A549 (cell line): ENCODE data around the gene KLF5. TPM values are rescaled to one million over a fixed set of nuclear protein-coding genes. Genes with fewer than 3 reads are reported as not detected.

ENCODE experiments used
- ATAC-seq, 2 experiments: fragments of 200-7000 bp in 1 of 2; fragments of >200 bp in 1 of 2; cut with Nextera tagmentation in 1 of 2; cut with Tn5 transposase in 1 of 2; 3 replicates each; pipeline versions ENCODE4 v1.8.0 to v1.9.1; 2018 to 2020; ENCODE audit warnings: mild to moderate bottlenecking in 1 of 2, moderate library complexity in 1 of 2
- CTCF ChIA-PET: fragments of 300-600 bp; sonication (Branson Sonifier 250); formaldehyde crosslinking; extraction: SDS; loops from one replicate; lab custom pipeline; 2021; ENCODE audit warnings: antibody characterized with exemption, inconsistent platforms; lab: Yijun Ruan, JAX
- POLR2A ChIA-PET: fragments of 350-600 bp; formaldehyde crosslinking; extraction: SDS; loops from one replicate; lab custom pipeline; 2021; ENCODE audit warnings: antibody characterized with exemption, inconsistent platforms; lab: Yijun Ruan, JAX
- DNase-seq, 2 experiments: peaks; one replicate each; pipeline versions ENCODE4 v3.0.0 to v3.0.0-alpha.2; 2011 to 2016; ENCODE audit warnings: low read depth in 1 of 2, low spot score in 1 of 2
- FAIRE-seq: peaks from 2 replicates; lab custom pipeline; 2011; peaks lifted over from hg19 to GRCh38; lab: Jason Lieb, UNC
- H3K27ac ChIP-seq, 2 experiments: fragments of >200 bp; sonication (Bioruptor Twin); formaldehyde crosslinking; 3 replicates each; pipeline ENCODE4 v1.5.1; 2016 to 2017
- H3K4me1 ChIP-seq: fragments of >200 bp; sonication (Bioruptor Twin); formaldehyde crosslinking; 3 replicates; pipeline ENCODE4 v1.6.1; 2016
- H3K4me2 ChIP-seq: fragments of >200 bp; sonication (Bioruptor Twin); formaldehyde crosslinking; 3 replicates; pipeline ENCODE4 v1.6.1; 2016
- H3K4me3 ChIP-seq: fragments of >200 bp; sonication (Bioruptor Twin); formaldehyde crosslinking; 3 replicates; pipeline ENCODE4 v1.5.1; 2016
- H3K9me3 ChIP-seq: fragments of >200 bp; sonication (Bioruptor Twin); formaldehyde crosslinking; 3 replicates; pipeline ENCODE4 v1.6.1; 2016
- BCL3 ChIP-seq: fragments of >200 bp; sonication (Bioruptor Twin); formaldehyde crosslinking; IDR thresholded peaks from 3 replicates; pipeline ENCODE4 v1.6.1; 2016
- CBX8 ChIP-seq: fragments of 200-600 bp; sonication (generic); IDR thresholded peaks from 2 replicates; pipeline ENCODE4 v1.6.1; 2016
- CHD4 ChIP-seq: fragments of 200-600 bp; sonication (generic); IDR thresholded peaks from 2 replicates; pipeline ENCODE4 v1.6.1; 2016; ENCODE audit warnings: antibody characterized with exemption, mild to moderate bottlenecking, borderline replicate concordance
- E2F6 ChIP-seq: IDR thresholded peaks from 2 replicates; pipeline ENCODE4 v1.6.1; 2012; ENCODE audit warnings: low read depth, borderline replicate concordance
- EHF ChIP-seq: fragments of 250-450 bp; sonication (Bioruptor Pico); IDR thresholded peaks from 2 replicates; pipeline ENCODE4 v1.5.0; 2020; ENCODE audit warnings: mild to moderate bottlenecking
- EHMT2 ChIP-seq: fragments of 200-600 bp; sonication (generic); IDR thresholded peaks from 2 replicates; pipeline ENCODE4 v1.6.1; 2016; ENCODE audit warnings: antibody characterized with exemption, low read depth, mild to moderate bottlenecking, moderate library complexity
- ELK1 ChIP-seq: fragments of 150-350 bp; IDR thresholded peaks from 2 replicates; pipeline ENCODE4 v1.6.1; 2014; ENCODE audit warnings: low read depth, mild to moderate bottlenecking, low read length
- EP300 ChIP-seq, 2 experiments: fragments of >200 bp; sonication (Bioruptor Twin); formaldehyde crosslinking; IDR thresholded peaks; 2 replicates in 1 of 2; 3 replicates in 1 of 2; pipeline ENCODE4 v1.6.1; 2016 to 2017
- ESRRA ChIP-seq: fragments of 150-350 bp; IDR thresholded peaks from 2 replicates; pipeline ENCODE4 v1.6.1; 2014; ENCODE audit warnings: mild to moderate bottlenecking, low read length, borderline replicate concordance
- FOSB ChIP-seq: fragments of 250-450 bp; sonication (Bioruptor Pico); IDR thresholded peaks from 2 replicates; pipeline ENCODE4 v1.5.0; 2020; ENCODE audit warnings: mild to moderate bottlenecking, moderate library complexity
- FOXS1 ChIP-seq: fragments of 250-450 bp; sonication (Bioruptor Pico); IDR thresholded peaks from 2 replicates; pipeline ENCODE4 v1.5.0; 2020; ENCODE audit warnings: mild to moderate bottlenecking, moderate library complexity
- GATA3 ChIP-seq: IDR thresholded peaks from 2 replicates; pipeline ENCODE4 v1.6.1; 2012; ENCODE audit warnings: borderline replicate concordance
- HDAC2 ChIP-seq: fragments of 200-600 bp; sonication (generic); IDR thresholded peaks from 2 replicates; pipeline ENCODE4 v1.6.1; 2016
- HEYL ChIP-seq: fragments of 250-450 bp; sonication (Bioruptor Pico); IDR thresholded peaks from 2 replicates; pipeline ENCODE4 v1.8.0; 2021; ENCODE audit warnings: mild to moderate bottlenecking, moderate library complexity
- HOXA7 ChIP-seq: fragments of 250-450 bp; sonication (Bioruptor Pico); IDR thresholded peaks from 2 replicates; pipeline ENCODE4 v1.5.0; 2020; ENCODE audit warnings: mild to moderate bottlenecking, moderate library complexity
- JUN ChIP-seq, 2 experiments: fragments of >200 bp; sonication (Bioruptor Twin); formaldehyde crosslinking; IDR thresholded peaks; 2 replicates in 1 of 2; 3 replicates in 1 of 2; pipeline ENCODE4 v1.6.1; 2016 to 2017
- KDM1A ChIP-seq: fragments of 200-600 bp; sonication (generic); IDR thresholded peaks from 2 replicates; pipeline ENCODE4 v1.6.1; 2016; ENCODE audit warnings: low read depth, mild to moderate bottlenecking
- MAZ ChIP-seq: fragments of 150-350 bp; IDR thresholded peaks from 2 replicates; pipeline ENCODE4 v1.6.1; 2014; ENCODE audit warnings: antibody characterized with exemption, low read depth, low read length, borderline replicate concordance
- MYC ChIP-seq: IDR thresholded peaks from 2 replicates; pipeline ENCODE4 v1.6.1; 2012; ENCODE audit warnings: mild to moderate bottlenecking, inconsistent platforms, low read length, improper control_type of control experiment, borderline replicate concordance
- PHF8 ChIP-seq: fragments of 200-600 bp; sonication (generic); IDR thresholded peaks from 2 replicates; pipeline ENCODE4 v1.6.1; 2016; ENCODE audit warnings: low read depth, mild to moderate bottlenecking, antibody characterized with exemption, moderate library complexity, borderline replicate concordance
- POLR2AphosphoS2 ChIP-seq: conservative IDR thresholded peaks from 2 replicates; pipeline ENCODE4 v1.6.1; 2012; ENCODE audit warnings: low read length, improper control_type of control experiment, inconsistent platforms
- RAD21 ChIP-seq, 2 experiments: fragments of >200 bp in 1 of 2; sonication (Bioruptor Twin) in 1 of 2; formaldehyde crosslinking in 1 of 2; IDR thresholded peaks in 1 of 2; conservative IDR thresholded peaks in 1 of 2; 2 replicates in 1 of 2; 3 replicates in 1 of 2; pipeline ENCODE4 v1.6.1; 2012 to 2018; ENCODE audit warnings: inconsistent platforms in 1 of 2
- RARB ChIP-seq: fragments of 250-450 bp; sonication (Bioruptor Pico); IDR thresholded peaks from 2 replicates; pipeline ENCODE4 v1.8.0; 2021; ENCODE audit warnings: mild to moderate bottlenecking, moderate library complexity
- RNF2 ChIP-seq: fragments of 200-600 bp; sonication (generic); IDR thresholded peaks from 2 replicates; pipeline ENCODE4 v1.6.1; 2016; ENCODE audit warnings: low read depth, mild to moderate bottlenecking, antibody characterized with exemption, moderate library complexity, borderline replicate concordance
- SMC3 ChIP-seq: fragments of >200 bp; sonication (Bioruptor Twin); formaldehyde crosslinking; IDR thresholded peaks from 3 replicates; pipeline ENCODE4 v1.6.1; 2018; ENCODE audit warnings: inconsistent platforms
- SREBF2 ChIP-seq: fragments of 450-650 bp; IDR thresholded peaks from 2 replicates; pipeline ENCODE4 v1.6.1; 2014; ENCODE audit warnings: mild to moderate bottlenecking, moderate library complexity
- ZC3H11A ChIP-seq: fragments of 450-650 bp; IDR thresholded peaks from 2 replicates; pipeline ENCODE4 v1.6.1; 2014; ENCODE audit warnings: antibody characterized with exemption, mild to moderate bottlenecking
- ZFP36 ChIP-seq: fragments of 450-650 bp; IDR thresholded peaks from 2 replicates; pipeline ENCODE4 v1.6.1; 2014; ENCODE audit warnings: borderline replicate concordance; ENCODE audit not compliant: partially characterized antibody
- ZSCAN20 ChIP-seq: fragments of 250-450 bp; sonication (Bioruptor Pico); IDR thresholded peaks from 2 replicates; pipeline ENCODE4 v1.8.0; 2022; ENCODE audit warnings: mild to moderate bottlenecking, moderate library complexity
- WGBS: methylation state at CpG from one replicate; pipeline ENCODE4 v1.1.6; 2017; ENCODE audit errors: missing lambda C conversion rate; 5-methylcytosine and 5-hydroxymethylcytosine counted together
- polyA plus RNA-seq, 4 experiments: library from polyadenylated mRNA; depleted of rRNA in 3 of 4; stranded (reverse); fragments of >200 nt; fragmentation: RNase III in 1 of 4; extraction: RNeasy Plus Mini Kit Qiagen cat#74134 plus additional on column Dnase treatment in 1 of 4; gene quantifications; 2 replicates in 3 of 4; 3 replicates in 1 of 4; pipeline ENCODE4 v1.2.3, GENCODE V29; 2011 to 2017

The KLF5 gene
- polyA plus RNA-seq, 2 of the 4 experiments (the other 2 are of a cell fraction), result 48.7 to 83.5 TPM

GRCh38 chr13:73073050-73073449 is 14.2 kb downstream of the KLF5 start (continued):
- TF ChIP-seq E2F6 (no peak), CBX8 (no peak), PHF8 (no peak), ESRRA (no peak), FOXS1 (CRISPR knock-in tag) (no peak), MAZ (no peak)

GRCh38 chr13:73074014-73074413 is 15.2 kb downstream of the KLF5 start:
- TF ChIP-seq HOXA7 (CRISPR knock-in tag), result no peak
- TF ChIP-seq KDM1A, result no peak
- no peak for TF ChIP-seq ELK1
- no peak for TF ChIP-seq HDAC2
- TF ChIP-seq ZSCAN20 (CRISPR knock-in tag), result no peak
- no peak for TF ChIP-seq MYC
- no peak for TF ChIP-seq SMC3
- TF ChIP-seq GATA3, result no peak
- TF ChIP-seq MAZ, result no peak
- no peak for TF ChIP-seq RARB (CRISPR knock-in tag)
- no peak for TF ChIP-seq HEYL
- TF ChIP-seq ZC3H11A, result no peak
- no peak for TF ChIP-seq EHMT2
- TF ChIP-seq RNF2, result no peak
- TF ChIP-seq FOXS1 (CRISPR knock-in tag), result no peak
- no peak for TF ChIP-seq JUN (IDR thresholded peaks at IDR 0.05)
- TF ChIP-seq FOSB (CRISPR knock-in tag), result no peak
- Histone ChIP-seq H3K9me3 (no peaks in the 10 kb centered on the region), H3K4me3 (0 out of 3 replicates have a peak overlapping the region, but pooled peaks have one; percentile 5), H3K4me1 (peaks cover 70% of the 10 kb centered on the region), H3K4me2 (peak overlapping the region; percentile 79), H3K27ac (peak overlapping the region; percentile 63 to 73)
- CTCF ChIA-PET, result no interaction called here
- no peak for FAIRE-seq
- ATAC-seq, result no peak
- WGBS, result 24% methylated on average over 2 of the region's 2 CpGs
- POLR2A ChIA-PET, result interaction anchor here (3.2 kb wide), 1 partner anchor 15 kb away, joined by 12 read pairs; the partner anchor contains the start of gene KLF5
- no peak for DNase-seq

- ChIA-PET POLR2A (no interaction called here), CTCF (no interaction called here)
- no peak for ATAC-seq
- no peak for FAIRE-seq
- DNase-seq, result no peak
- Histone ChIP-seq H3K27ac (no peak overlapping the region; a peak in 1 of 6 replicates), H3K4me3 (no peak overlapping the region), H3K9me3 (no peaks in the 10 kb centered on the region), H3K4me1 (peaks cover 61% of the 10 kb centered on the region), H3K4me2 (peak overlapping the region; percentile 79; the same call in 1 of the 3 replicates)
- TF ChIP-seq SREBF2 (no peak), CHD4 (no peak), ZFP36 (no peak), EP300 (IDR thresholded peaks at IDR 0.05) (no peak), POLR2AphosphoS2 (no peak), RAD21 (conservative IDR thresholded peaks at IDR 0.05 in 1 of 2, IDR thresholded peaks at IDR 0.05 in 1 of 2) (no peak), BCL3 (no peak), HEYL (no peak), EHF (no peak), PHF8 (no peak)
- WGBS, result 88% methylated on average over 1 of the region's 1 CpG
These were observed 16.1 kb downstream of the KLF5 start for GRCh38 chr13:73074926-73075325.
